HepG2 (cell line): ENCODE data around the gene CCDC142. TPM values are rescaled to one million over a fixed set of nuclear protein-coding genes. Genes with fewer than 3 reads are reported as not detected.

Experiments used
- FOXA1 ChIP-seq, 2 experiments: fragments of 450-650 bp in 1 of 2; sonication (generic) in 1 of 2; formaldehyde crosslinking in 1 of 2; IDR thresholded peaks; 2 replicates each; pipeline versions ENCODE4 v1.4.0 to v1.6.1; 2016 to 2020; ENCODE audit warnings: missing genetic modification reagents in 1 of 2
- FOXJ3 ChIP-seq: sonication (generic); formaldehyde crosslinking; IDR thresholded peaks from 2 replicates; pipeline ENCODE4 v1.4.0; 2020; ENCODE audit warnings: missing genetic modification reagents, mild to moderate bottlenecking, borderline replicate concordance
- FOXK1 ChIP-seq: sonication (generic); formaldehyde crosslinking; IDR thresholded peaks from 2 replicates; pipeline ENCODE4 v1.4.0; 2020; ENCODE audit warnings: low read depth, missing genetic modification reagents, borderline replicate concordance
- FOXK2 ChIP-seq: fragments of 450-650 bp; IDR thresholded peaks from 2 replicates; pipeline ENCODE4 v1.6.1; 2016
- GABPA ChIP-seq, 2 experiments: IDR thresholded peaks; 2 replicates each; pipeline ENCODE4 v1.6.1; 2011 to 2016; ENCODE audit warnings: low read depth in 2 of 2, low read length in 1 of 2, missing biosample characterization in 1 of 2, missing genetic modification characterization in 1 of 2
- HDAC1 ChIP-seq: sonication (generic); formaldehyde crosslinking; IDR thresholded peaks from 2 replicates; pipeline ENCODE4 v1.5.1; 2020; ENCODE audit warnings: mild to moderate bottlenecking, missing genetic modification reagents
- HNF4A ChIP-seq: sonication (generic); formaldehyde crosslinking; IDR thresholded peaks from 2 replicates; pipeline ENCODE4 v1.4.0; 2020; ENCODE audit warnings: missing genetic modification reagents
- IRF2 ChIP-seq: IDR thresholded peaks from 2 replicates; pipeline ENCODE4 v1.6.1; 2018; ENCODE audit warnings: missing genetic modification reagents, missing compliant biosample characterization
- NBN ChIP-seq: fragments of 450-650 bp; conservative IDR thresholded peaks from 2 replicates; pipeline ENCODE4 v1.6.1; 2017
- NFE2L2 ChIP-seq: fragments of 150-350 bp; IDR thresholded peaks from 2 replicates; pipeline ENCODE4 v1.6.1; 2014; ENCODE audit warnings: low read length
- SNAI1 ChIP-seq: sonication (generic); formaldehyde crosslinking; IDR thresholded peaks from 2 replicates; pipeline ENCODE4 v1.5.0; 2020; ENCODE audit warnings: mild to moderate bottlenecking, missing genetic modification reagents, borderline replicate concordance
- TP53 ChIP-seq: sonication (generic); formaldehyde crosslinking; conservative IDR thresholded peaks from 2 replicates; pipeline ENCODE4 v1.4.0; 2020; ENCODE audit warnings: missing genetic modification reagents
- ZHX2 ChIP-seq, 2 experiments: sonication (generic) in 1 of 2; formaldehyde crosslinking in 1 of 2; IDR thresholded peaks; 2 replicates each; pipeline versions ENCODE4 v1.6.1 to v1.9.0; 2014 to 2022; ENCODE audit warnings: antibody characterized with exemption in 1 of 2, borderline replicate concordance in 1 of 2, inconsistent platforms in 1 of 2, low read depth in 1 of 2, missing genetic modification reagents in 1 of 2
- ZNF275 ChIP-seq: sonication (generic); formaldehyde crosslinking; IDR thresholded peaks from 2 replicates; pipeline ENCODE4 v1.8.0; 2022; ENCODE audit warnings: missing genetic modification reagents, mild to moderate bottlenecking, inconsistent platforms, borderline replicate concordance
- ZNF414 ChIP-seq: sonication (generic); formaldehyde crosslinking; IDR thresholded peaks from 2 replicates; pipeline ENCODE4 v1.5.0; 2020; ENCODE audit warnings: missing genetic modification reagents
- ZNF570 ChIP-seq: sonication (generic); formaldehyde crosslinking; IDR thresholded peaks from 2 replicates; pipeline ENCODE4 v1.4.0; 2020; ENCODE audit warnings: mild to moderate bottlenecking, missing genetic modification reagents, borderline replicate concordance
- ZNF850 ChIP-seq: sonication (generic); formaldehyde crosslinking; conservative IDR thresholded peaks from 2 replicates; pipeline ENCODE4 v1.9.0; 2021; ENCODE audit warnings: mild to moderate bottlenecking, missing genetic modification reagents
- ZSCAN22 ChIP-seq: sonication (generic); formaldehyde crosslinking; IDR thresholded peaks from 2 replicates; pipeline ENCODE4 v1.4.0; 2020; ENCODE audit warnings: mild to moderate bottlenecking, missing genetic modification reagents
- polyA plus RNA-seq, 8 experiments: library from polyadenylated mRNA; depleted of rRNA in 3 of 8; stranded (reverse) in 7 of 8; unstranded in 1 of 8; fragments of >200 nt; fragmentation: Illumina TruSeq in 4 of 8; extraction: Trizol in 4 of 8; gene quantifications; 2 replicates each; pipeline versions ENCODE4 v1.2.1 to v1.2.3, GENCODE V29; 2011 to 2016; ENCODE audit warnings: low read depth in 4 of 8, missing spikeins in 1 of 8, mixed read lengths in 1 of 8; ENCODE audit not compliant: insufficient read depth in 1 of 8
- total RNA-seq, 5 experiments: library from RNA; depleted of rRNA; stranded (reverse); fragments of >200 nt; fragmentation: Illumina TruSeq; extraction: Trizol; gene quantifications; 2 replicates each; pipeline ENCODE4 v1.2.3, GENCODE V29; 2016; ENCODE audit warnings: low read depth in 1 of 5
- TF ChIP-seq, protein P1 (sequence below): sonication (generic); formaldehyde crosslinking; IDR thresholded peaks from 2 replicates; pipeline ENCODE4 v1.8.1; 2023; ENCODE audit warnings: missing genetic modification reagents, mild to moderate bottlenecking, borderline replicate concordance
- TF ChIP-seq, protein P2 (sequence below): IDR thresholded peaks from 2 replicates; pipeline ENCODE4 v1.6.1; 2016

The CCDC142 gene
- total and polyA plus RNA-seq, 2 of the 13 experiments (the other 11 are each of a cell fraction or from before 2014, with no cell fraction given) = 14.7 to 30.4 TPM

DNA sequence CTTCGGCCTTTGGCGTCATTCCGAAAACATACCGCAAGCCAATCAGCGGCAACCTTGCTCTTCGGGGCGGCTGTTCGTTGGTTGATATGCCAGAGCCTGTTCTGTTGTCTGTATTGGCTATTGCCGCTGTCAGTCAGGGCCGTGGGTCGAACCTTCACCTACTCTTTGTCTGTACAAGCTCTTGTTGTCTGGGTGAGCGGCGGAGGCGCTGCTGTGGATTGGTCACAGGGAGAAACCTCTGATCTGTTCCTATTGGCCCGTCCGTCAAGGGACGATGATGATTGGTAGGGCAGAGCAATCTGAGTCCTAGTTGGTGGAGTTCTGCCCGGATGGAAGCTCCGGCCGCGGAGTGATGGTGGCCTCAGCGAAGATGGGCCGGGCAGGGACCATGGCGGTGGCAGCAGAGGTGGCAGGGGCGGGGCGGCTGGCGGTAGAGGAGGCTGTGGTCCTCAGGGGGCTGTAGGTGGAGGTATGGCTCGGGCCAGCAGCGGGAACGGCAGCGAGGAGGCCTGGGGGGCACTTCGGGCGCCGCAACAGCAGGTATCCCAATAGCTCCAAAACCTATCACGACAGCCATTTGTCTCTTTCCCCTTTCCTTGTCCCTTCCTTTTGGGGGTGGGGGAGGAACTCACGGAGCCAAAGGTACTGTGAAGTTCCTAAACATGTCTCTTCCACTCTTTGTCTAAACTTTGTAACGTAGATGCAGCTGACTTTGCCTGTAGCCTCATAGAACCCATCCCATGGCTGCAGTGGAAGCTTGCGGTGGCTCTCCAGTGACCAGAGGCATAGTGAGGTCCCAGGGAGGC lies 24.5 kb downstream of the CCDC142 start, which contains the start of gene WBP1 (continued):
- TF ChIP-seq ZNF275 (CRISPR knock-in tag) (no peak), IRF2 (CRISPR knock-in tag) (peak; percentile 14; the same call in 1 of the 2 replicates), ZNF570 (CRISPR knock-in tag) (no peak), GABPA (IDR thresholded peaks at IDR 0.05; ENCODE audit: low read depth, low read length) (no peak), GABPA (CRISPR knock-in tag; IDR thresholded peaks at IDR 0.05; ENCODE audit: low read depth) (peak; percentile 76; the same call in 1 of the 2 replicates), ZSCAN22 (CRISPR knock-in tag) (peak; percentile 58; the same call in 1 of the 2 replicates), NBN (no peak), HDAC1 (CRISPR knock-in tag) (no peak; the same call in 1 of the 2 replicates), ZHX2 (IDR thresholded peaks at IDR 0.05; ENCODE audit: low read depth) (no peak), ZHX2 (CRISPR knock-in tag; IDR thresholded peaks at IDR 0.05; ENCODE audit: borderline replicate concordance) (no peak), FOXJ3 (CRISPR knock-in tag) (no peak; the same call in 1 of the 2 replicates), SNAI1 (CRISPR knock-in tag) (no peak), TP53 (CRISPR knock-in tag) (no peak), FOXA1 (IDR thresholded peaks at IDR 0.05) (no peak), FOXA1 (CRISPR knock-in tag; IDR thresholded peaks at IDR 0.05) (no peak; the same call in 1 of the 2 replicates), FOXK2 (peak; percentile 94), ZNF850 (CRISPR knock-in tag) (no peak), NFE2L2 (no peak), FOXK1 (CRISPR knock-in tag) (peak; percentile 80), HNF4A (0 out of 2 replicates have a peak, but pooled peaks have one; percentile 3), ZNF414 (CRISPR knock-in tag) (no peak)
- TF ChIP-seq, protein P1, sequence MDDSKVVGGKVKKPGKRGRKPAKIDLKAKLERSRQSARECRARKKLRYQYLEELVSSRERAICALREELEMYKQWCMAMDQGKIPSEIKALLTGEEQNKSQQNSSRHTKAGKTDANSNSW (CRISPR knock-in tag) = peak; percentile 86; the same call in 1 of the 2 replicates
- TF ChIP-seq, protein P2, sequence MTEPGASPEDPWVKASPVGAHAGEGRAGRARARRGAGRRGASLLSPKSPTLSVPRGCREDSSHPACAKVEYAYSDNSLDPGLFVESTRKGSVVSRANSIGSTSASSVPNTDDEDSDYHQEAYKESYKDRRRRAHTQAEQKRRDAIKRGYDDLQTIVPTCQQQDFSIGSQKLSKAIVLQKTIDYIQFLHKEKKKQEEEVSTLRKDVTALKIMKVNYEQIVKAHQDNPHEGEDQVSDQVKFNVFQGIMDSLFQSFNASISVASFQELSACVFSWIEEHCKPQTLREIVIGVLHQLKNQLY (CRISPR knock-in tag) = no peak
